ENCODE data around the gene CPT2.

DNA sequence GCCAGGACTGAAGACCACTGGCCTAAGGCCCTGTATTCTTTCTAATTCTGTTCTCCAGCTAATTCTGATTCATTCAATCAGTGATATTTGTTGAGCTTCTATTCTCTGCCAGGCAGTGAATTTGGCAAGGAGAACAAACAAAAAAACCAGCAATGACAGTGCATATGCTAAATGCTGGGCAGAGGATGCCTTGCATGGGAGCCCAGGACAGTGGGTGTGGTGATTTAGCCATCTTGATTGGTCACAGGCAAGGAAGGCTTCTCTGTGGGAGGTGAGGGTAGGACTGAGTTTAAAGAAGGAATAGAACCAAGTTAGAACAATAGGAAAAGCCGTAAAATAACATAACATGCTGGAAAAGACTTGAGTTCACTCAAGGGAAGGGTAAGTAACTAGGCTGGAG lies 9.2 kb upstream of the CPT2 start:
- no peak for TF ChIP-seq EZH2 (IDR thresholded peaks at IDR 0.05; ENCODE audit: borderline replicate concordance, low read depth, low read length, poor library complexity, severe bottlenecking)
- TF ChIP-seq, protein P1, sequence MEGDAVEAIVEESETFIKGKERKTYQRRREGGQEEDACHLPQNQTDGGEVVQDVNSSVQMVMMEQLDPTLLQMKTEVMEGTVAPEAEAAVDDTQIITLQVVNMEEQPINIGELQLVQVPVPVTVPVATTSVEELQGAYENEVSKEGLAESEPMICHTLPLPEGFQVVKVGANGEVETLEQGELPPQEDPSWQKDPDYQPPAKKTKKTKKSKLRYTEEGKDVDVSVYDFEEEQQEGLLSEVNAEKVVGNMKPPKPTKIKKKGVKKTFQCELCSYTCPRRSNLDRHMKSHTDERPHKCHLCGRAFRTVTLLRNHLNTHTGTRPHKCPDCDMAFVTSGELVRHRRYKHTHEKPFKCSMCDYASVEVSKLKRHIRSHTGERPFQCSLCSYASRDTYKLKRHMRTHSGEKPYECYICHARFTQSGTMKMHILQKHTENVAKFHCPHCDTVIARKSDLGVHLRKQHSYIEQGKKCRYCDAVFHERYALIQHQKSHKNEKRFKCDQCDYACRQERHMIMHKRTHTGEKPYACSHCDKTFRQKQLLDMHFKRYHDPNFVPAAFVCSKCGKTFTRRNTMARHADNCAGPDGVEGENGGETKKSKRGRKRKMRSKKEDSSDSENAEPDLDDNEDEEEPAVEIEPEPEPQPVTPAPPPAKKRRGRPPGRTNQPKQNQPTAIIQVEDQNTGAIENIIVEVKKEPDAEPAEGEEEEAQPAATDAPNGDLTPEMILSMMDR (conservative IDR thresholded peaks at IDR 0.05; ENCODE audit: low read depth, low read length) = no peak
